Esophagus squamous epithelium (tissue), 4 donors: Measurements from ENCODE around the gene AP2A2.

Experiments used
- POLR2A ChIP-seq, 4 donors: fragments of 450-650 bp; IDR thresholded peaks; one replicate each; pipeline ENCODE4 v1.6.1; 2017; ENCODE audit warnings: antibody characterized with exemption in 4 of 4, mild to moderate bottlenecking in 4 of 4, moderate library complexity in 3 of 4
- TF ChIP-seq, protein P1 (sequence below), 6 experiments: fragments of 450-650 bp in 4 of 6; fragments of 200-600 bp in 2 of 6; sonication (generic) in 2 of 6; IDR thresholded peaks; one replicate each; pipeline ENCODE4 v1.5.1; 2016 to 2019; ENCODE audit warnings: antibody characterized with exemption in 6 of 6, mild to moderate bottlenecking in 4 of 6, moderate library complexity in 4 of 6

DNA sequence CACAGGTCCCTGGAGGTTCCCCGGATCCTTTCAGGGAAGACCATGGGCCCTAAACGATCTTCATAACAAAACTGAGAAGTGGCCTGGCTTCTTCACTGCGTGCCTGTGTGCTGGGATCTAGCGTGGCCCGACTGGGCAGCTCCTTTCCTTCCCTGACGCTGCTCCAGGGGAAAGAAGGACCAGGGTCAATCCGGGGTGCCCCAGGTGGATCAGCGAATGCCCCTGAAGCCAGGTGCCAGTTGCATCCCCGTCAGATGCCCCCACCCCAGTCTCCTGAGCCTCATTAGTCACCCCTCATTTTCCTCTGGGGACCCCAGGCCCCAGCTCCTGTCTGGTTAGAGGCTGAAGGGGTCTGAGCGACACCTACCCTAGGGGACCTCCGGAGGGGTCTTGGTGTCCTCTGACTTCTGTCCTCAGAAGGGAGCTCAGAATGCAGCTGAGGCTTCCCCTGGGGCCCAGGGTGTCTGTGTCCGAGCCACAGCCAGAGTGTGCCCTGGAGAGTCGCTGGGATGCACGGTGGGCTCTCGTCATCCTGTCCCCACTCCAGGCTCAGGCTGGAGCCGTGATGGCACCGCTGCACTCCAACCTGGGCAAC lies 129.5 kb downstream of the AP2A2 start:
- TF ChIP-seq, protein P1, sequence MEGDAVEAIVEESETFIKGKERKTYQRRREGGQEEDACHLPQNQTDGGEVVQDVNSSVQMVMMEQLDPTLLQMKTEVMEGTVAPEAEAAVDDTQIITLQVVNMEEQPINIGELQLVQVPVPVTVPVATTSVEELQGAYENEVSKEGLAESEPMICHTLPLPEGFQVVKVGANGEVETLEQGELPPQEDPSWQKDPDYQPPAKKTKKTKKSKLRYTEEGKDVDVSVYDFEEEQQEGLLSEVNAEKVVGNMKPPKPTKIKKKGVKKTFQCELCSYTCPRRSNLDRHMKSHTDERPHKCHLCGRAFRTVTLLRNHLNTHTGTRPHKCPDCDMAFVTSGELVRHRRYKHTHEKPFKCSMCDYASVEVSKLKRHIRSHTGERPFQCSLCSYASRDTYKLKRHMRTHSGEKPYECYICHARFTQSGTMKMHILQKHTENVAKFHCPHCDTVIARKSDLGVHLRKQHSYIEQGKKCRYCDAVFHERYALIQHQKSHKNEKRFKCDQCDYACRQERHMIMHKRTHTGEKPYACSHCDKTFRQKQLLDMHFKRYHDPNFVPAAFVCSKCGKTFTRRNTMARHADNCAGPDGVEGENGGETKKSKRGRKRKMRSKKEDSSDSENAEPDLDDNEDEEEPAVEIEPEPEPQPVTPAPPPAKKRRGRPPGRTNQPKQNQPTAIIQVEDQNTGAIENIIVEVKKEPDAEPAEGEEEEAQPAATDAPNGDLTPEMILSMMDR (IDR thresholded peaks at IDR 0.05): no peak
- no peak for TF ChIP-seq POLR2A (IDR thresholded peaks at IDR 0.05)
